Measurements from ENCODE around the gene KCNS3.

The KCNS3 gene

GRCh38 chr2:17879137-17879912 is 858 bp downstream of the KCNS3 start:
- DNase-seq = peak; percentile 85

DNA sequence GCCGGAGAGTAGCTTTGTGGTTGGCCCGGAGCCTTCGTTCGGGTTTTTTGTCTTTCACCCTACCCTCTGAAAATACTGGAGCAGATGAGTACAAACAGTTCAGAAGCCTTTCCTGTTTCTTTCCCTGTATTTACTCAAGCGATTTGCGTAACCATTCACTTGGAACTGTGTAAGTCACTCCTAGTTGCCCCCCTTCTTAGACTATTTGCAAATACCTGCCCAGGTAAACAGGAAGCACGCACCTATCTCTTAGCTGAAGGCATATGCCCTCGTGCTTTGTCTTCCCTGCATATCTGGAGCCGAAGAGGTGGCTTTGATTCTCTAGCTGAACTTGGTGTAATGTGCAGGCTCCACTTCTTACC is 1.4 kb downstream of the KCNS3 start:
- DNase-seq = peak; percentile 64

DNA sequence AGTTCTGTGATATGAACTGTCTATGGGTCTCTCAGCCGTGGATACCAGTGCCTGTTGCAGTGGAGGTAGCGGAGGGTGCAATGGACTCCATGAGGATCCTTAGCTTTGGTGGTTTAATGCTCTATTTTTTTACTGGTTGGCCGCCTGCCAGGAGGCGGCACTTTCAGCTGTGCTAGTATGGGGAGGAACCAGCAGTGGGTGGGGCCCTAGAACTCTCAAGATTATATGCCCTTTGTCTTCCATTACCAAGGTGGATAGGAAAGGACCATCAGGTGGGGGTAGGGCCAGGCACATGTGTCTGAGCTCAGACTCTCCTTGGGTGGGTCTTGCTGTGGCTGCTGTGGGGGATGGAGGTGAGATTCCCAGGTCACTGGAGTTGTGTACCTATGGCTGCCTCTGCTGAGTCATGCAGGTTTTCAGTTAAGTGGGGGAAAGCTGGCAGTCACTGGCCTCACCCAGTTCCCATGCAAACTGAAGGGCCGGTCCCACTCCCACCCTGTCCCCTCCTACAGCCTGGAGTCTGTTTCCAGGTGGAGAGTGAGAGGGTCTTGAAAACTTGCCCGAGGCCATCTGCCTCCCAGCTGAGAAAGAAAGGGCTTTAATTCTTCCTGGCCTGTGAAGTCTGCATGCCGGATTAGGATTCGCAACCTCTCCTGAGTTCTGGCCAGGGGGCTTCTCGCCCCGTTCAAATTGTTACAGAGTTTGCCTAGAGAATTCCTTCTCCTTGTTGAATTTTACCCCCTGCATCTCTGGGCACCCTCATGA is 14.5 kb downstream of the KCNS3 start:
- DNase-seq = no peak

DNA sequence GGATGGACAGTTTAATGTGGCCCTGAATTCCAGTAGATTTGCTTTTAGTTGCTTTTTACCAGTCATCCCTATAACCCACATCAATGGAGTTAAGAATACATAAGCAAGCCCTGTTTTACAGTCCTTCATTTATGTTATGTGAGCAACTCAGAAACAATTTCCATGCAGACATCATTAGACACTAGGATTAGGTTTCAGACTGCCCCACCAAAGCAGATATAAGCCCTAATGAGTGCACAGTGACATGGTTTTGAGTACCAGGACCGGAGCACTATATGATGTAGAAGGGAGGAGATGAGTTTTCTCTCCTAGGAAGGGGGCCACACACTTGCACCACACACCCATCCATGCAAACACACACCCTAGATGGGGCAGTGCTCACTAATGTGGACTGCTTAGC is 15.5 kb downstream of the KCNS3 start:
- DNase-seq = no peak

- DNase-seq = no peak
Measured at GRCh38 chr2:17894556-17894955, 16.1 kb downstream of the KCNS3 start.

DNA sequence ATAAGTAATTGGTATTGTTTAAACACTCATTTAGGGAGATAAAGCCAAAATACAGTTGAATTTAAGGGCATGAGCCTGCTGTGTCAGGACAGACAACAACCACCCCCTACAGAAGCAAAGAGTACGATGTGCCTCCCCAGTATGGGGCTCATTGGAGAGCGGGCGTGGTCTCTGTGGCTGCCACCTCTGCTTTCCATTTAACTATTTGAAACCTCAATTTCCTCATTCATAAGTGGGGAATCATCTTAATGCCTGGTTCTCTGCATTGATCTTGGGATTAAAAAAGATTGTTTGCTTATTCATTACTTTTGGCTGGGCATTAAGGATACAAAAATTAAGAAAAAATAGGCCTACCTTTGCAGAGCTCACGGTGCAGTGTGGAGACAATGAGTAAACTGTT is 21.4 kb downstream of the KCNS3 start:
- DNase-seq = no peak

- peak; percentile 73 for DNase-seq
Measured at GRCh38 chr2:17901246-17901645, 22.8 kb downstream of the KCNS3 start.

DNA sequence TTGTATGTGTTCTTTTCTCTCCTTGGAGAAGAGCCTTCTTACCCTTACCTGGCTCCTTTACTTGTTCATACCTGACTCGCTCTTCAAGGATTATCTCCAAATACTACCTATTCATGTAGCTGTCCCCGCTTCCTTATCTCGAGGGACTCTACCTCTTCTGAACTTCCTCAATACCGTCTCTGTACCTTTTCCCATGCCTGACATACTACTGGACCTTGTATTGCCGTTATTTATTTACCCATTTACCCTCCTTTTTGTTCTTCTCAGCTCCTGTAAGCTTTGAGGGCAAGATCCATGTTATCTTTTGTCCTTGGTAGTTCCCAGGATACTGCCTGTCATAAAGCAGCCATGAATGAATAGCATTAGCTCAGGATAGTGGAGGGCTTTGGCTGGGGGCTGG is 32.5 kb downstream of the KCNS3 start:
- DNase-seq = no peak

- DNase-seq = no peak
Measured at GRCh38 chr2:17911491-17912260, 33.2 kb downstream of the KCNS3 start.

DNA sequence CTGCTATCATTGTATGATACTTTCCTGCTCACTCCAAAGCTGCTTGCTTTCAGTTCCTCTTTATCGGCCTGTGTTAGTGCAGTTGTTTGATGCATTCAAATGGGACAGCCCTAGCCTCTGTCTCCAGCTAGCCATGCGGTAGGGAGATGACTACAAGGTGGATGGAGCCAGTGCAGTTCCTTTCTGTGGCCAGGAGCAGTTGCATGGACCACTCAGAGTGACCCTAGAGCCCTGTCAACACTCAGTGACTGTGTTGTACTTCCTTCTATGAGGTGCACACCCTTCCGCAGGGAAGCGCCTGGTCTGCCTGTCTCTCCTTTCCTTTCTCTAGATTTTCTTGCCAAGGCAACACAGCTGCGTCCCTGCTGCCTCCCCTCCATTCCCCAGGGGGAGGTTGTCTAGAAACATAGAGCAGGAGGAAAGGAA is 33.8 kb downstream of the KCNS3 start:
- DNase-seq = no peak

GRCh38 chr2:17915099-17915498 is 36.6 kb downstream of the KCNS3 start:
- DNase-seq = no peak

DNA sequence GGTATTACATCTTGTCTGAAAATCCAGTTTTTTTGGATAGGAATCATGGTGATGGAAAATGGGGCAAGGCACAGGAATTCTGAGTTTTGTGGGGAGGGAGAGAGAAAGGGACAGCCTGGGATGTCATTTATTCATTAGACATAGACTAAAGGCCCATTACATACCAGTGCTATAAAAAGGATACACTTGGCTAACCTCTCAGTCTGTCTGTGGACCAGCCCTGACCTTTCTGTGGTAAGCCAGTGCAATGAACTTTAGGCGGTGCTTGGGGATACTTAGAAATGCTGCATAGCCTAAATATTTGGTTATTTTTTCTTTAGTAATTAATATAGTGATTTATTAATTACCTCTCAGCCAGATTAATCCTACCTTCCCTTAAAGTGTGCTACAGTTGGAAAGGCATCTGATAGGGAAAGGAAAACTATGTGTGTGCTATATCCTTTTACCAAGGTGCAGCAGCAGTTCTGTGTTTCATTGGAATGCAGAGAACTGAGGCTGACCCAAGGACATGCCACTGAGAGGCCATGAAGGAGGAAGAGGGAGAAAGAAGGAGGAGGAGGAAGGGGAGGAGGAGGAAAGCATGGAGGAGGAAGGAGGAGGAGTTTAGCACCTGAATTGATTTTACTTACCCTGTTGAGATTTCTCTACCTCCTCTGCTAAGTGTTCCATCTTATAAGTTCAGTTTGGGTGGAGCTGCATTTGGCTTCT is 37.5 kb downstream of the KCNS3 start:
- DNase-seq = no peak

DNA sequence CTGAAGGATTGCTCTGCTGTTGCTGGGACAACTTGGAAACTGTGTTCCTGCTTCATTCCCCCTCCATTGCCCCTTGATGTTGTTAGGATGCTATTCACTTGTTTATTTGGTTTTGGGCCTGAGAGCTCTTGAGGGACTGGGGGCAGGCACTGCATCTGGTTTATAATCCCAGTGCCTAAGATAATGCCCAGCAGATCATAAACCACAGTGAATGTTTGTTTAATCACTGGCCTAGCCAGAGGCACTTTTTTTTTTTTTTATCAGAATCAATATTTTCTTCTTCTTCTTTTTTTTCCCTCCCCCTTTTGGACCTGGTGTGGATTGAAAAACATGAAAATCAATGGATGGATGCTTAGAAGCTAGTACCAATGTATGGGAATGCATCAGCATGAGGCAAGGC is 38.1 kb downstream of the KCNS3 start:
- peak; percentile 47 for DNase-seq

GRCh38 chr2:17918789-17919188 is 40.3 kb downstream of the KCNS3 start:
- peak; percentile 9 for DNase-seq

DNA sequence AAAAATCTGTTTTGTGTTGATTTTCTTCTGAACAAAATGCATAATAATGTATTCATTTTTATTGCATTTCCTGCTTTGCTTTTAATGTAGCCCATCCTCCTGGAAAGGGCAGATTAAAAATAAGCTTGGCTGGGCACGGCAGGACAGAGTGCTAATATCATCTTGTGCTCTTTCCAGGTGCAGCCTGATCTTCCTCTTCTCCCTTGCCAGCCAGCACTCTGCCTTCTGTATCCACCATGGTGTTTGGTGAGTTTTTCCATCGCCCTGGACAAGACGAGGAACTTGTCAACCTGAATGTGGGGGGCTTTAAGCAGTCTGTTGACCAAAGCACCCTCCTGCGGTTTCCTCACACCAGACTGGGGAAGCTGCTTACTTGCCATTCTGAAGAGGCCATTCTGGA is 52.3 kb downstream of the KCNS3 start:
- no peak for DNase-seq

GRCh38 chr2:17933256-17933655 is 54.8 kb downstream of the KCNS3 start:
- DNase-seq = no peak

- DNase-seq = no peak
Measured at GRCh38 chr2:17934721-17935120, 56.3 kb downstream of the KCNS3 start.

DNA sequence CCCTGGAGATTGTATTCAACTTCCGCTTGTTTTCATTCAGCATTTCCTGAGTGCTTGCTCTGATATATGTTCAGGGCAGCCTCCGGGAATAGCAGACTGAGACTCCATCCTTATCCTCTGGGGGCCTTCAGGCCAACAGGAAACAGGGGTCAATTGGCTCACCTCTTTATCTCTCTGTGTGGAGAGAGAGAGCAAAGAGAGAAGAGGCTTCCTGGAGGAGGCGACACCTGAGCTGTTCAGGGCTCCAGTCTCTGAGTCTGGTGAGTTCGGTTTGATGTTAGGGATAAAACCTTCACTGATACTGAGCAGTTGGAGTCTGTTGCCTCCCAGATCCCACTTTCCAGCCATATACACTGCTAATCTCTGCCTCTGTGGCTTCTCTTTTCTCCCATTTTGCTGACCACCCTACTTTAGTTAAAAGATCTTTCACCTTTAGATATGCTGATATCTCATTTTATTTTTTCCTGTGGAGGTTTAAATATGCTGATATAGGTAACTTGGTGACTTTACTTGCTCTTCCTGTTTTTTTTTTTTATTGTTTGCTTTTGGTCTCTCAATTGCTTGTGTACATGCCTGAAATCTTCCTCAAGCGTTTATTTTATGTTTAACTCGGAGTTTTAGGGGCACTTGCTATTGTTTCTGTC is 56.9 kb downstream of the KCNS3 start:
- DNase-seq = peak; percentile 1

DNA sequence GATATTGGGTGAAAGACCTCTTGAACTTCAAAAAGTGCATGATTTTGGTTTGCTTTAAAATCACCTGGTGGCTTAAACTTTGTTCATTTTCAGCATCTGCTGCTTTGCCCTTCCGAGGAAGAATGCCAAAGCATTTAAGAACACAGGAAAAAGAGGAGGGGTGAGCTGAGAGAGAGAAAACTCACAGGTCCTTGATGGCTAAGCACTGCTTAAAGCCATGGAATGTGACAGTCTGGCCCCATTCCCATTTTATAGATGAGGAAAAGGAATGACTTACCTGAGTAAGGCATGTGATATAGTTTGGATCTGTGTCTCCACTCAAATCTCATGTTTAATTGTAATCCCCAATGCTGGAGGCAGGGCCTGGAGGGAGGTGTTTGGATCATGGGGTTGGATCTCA is 58.1 kb downstream of the KCNS3 start:
- DNase-seq = no peak

DNA sequence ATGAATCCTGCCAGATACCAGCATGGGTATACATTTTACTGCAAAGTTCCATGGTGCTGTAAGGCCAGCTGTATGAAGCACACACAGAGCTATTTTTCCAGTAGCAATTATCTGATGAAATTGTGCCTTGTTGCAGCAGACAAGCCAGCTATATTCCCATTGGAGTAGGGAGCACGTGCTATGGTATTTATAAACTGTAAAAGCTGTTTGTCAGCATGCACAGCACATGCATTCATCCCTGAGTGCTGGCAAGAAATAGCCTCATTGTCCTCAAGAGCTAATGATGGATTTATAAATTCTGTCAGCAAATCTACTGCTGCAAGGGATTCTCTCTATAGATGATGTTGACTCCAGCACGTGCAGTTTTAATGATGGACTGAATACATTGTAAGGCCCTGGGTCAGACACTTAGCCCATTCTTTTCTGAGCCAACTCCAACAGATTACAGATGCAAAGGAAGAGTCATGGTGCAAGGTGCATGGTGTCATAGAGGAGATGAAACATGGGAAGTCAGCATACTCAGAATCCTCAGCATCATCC is 61.7 kb downstream of the KCNS3 start:
- DNase-seq = no peak

- no peak for DNase-seq
Measured at GRCh38 chr2:17943444-17943843, 65.0 kb downstream of the KCNS3 start.

GRCh38 chr2:17947113-17947512 is 68.6 kb downstream of the KCNS3 start:
- DNase-seq = no peak

Data from DMS79 (cell line).